Fibroblast of lung (primary cell): ENCODE measurements around the gene NEK1. TPM values are rescaled to one million over a fixed set of nuclear protein-coding genes. Genes with fewer than 3 reads are reported as not detected.

Experiments used
- DNase-seq, 2 donors: peaks; one replicate each; pipeline versions ENCODE4 v3.0.0 to v3.0.0-alpha.2; 2010; ENCODE audit warnings: low read depth in 2 of 2
- H2AFZ ChIP-seq: 2 replicates; pipeline ENCODE4 v1.5.1; 2012; ENCODE audit warnings: low read length, control low read depth, inconsistent platforms
- H3K27ac ChIP-seq: 2 replicates; pipeline ENCODE4 v1.5.1; 2011; ENCODE audit warnings: low read length, control low read depth; ENCODE audit not compliant: insufficient read depth
- H3K27me3 ChIP-seq: 2 replicates; pipeline ENCODE4 v1.5.1; 2011; ENCODE audit warnings: mild to moderate bottlenecking, low read length; ENCODE audit not compliant: control insufficient read depth, insufficient read depth
- H3K36me3 ChIP-seq: 2 replicates; pipeline ENCODE4 v1.5.1; 2011; ENCODE audit warnings: low read length; ENCODE audit not compliant: control insufficient read depth, insufficient read depth
- H3K4me1 ChIP-seq: 2 replicates; pipeline ENCODE4 v1.5.1; 2011; ENCODE audit warnings: low read length; ENCODE audit not compliant: control insufficient read depth, insufficient read depth; ENCODE audit errors: extremely low read depth
- H3K4me2 ChIP-seq: 2 replicates; pipeline ENCODE4 v1.5.1; 2011; ENCODE audit warnings: low read length, control low read depth; ENCODE audit not compliant: insufficient read depth; ENCODE audit errors: extremely low read depth
- H3K4me3 ChIP-seq, 4 experiments: fragments of 200-600 bp in 1 of 4; sonication (generic) in 1 of 4; replicated peaks in 1 of 4; 2 replicates each; pipeline ENCODE4 v1.5.1; 2011 to 2016; ENCODE audit warnings: low read length in 4 of 4, low read depth in 3 of 4, mild to moderate bottlenecking in 3 of 4, control low read depth in 2 of 4, inconsistent platforms in 1 of 4, mixed read lengths in 1 of 4; ENCODE audit not compliant: insufficient read depth in 1 of 4; ENCODE audit errors: control extremely low read depth in 1 of 4
- H3K79me2 ChIP-seq: 2 replicates; pipeline ENCODE4 v1.5.1; 2012; ENCODE audit warnings: mild to moderate bottlenecking, low read length, inconsistent platforms; ENCODE audit not compliant: control insufficient read depth, insufficient read depth
- H3K9ac ChIP-seq: 2 replicates; pipeline ENCODE4 v1.5.1; 2011; ENCODE audit warnings: mild to moderate bottlenecking, low read length, control low read depth; ENCODE audit not compliant: insufficient read depth
- H3K9me3 ChIP-seq: 2 replicates; pipeline ENCODE4 v1.5.1; 2012; ENCODE audit warnings: low read depth, low read length; ENCODE audit not compliant: control insufficient read depth, insufficient read depth
- H4K20me1 ChIP-seq: 2 replicates; pipeline ENCODE4 v1.5.1; 2011; ENCODE audit warnings: low read length; ENCODE audit not compliant: control insufficient read depth, insufficient read depth; ENCODE audit errors: extremely low read depth
- CTCF ChIP-seq, 2 donors: IDR thresholded peaks in 1 of 2; conservative IDR thresholded peaks in 1 of 2; 1 replicate in 1 of 2; 2 replicates in 1 of 2; pipeline ENCODE4 v1.5.1; 2011 to 2012; ENCODE audit warnings: low read length in 2 of 2, control low read depth in 1 of 2, inconsistent platforms in 1 of 2, low read depth in 1 of 2, mild to moderate bottlenecking in 1 of 2
- EZH2 ChIP-seq: IDR thresholded peaks from 2 replicates; pipeline ENCODE4 v1.5.1; 2012; ENCODE audit warnings: low read length, control low read depth, mild to moderate bottlenecking; ENCODE audit errors: missing control alignments
- polyA plus RNA-seq, 2 donors: library from polyadenylated mRNA; depleted of rRNA in 1 of 2; stranded (reverse) in 1 of 2; unstranded in 1 of 2; fragments of >200 nt; gene quantifications; 2 replicates each; pipeline ENCODE4 v1.2.1, GENCODE V29; 2011 to 2012; ENCODE audit warnings: missing spikeins in 1 of 2
- total RNA-seq: library from RNA; depleted of rRNA; stranded (reverse); fragments of >200 nt; gene quantifications from 2 replicates; pipeline ENCODE4 v1.2.1, GENCODE V29; 2014

The NEK1 gene
- total and polyA plus RNA-seq, 2 donors (not counting 1 experiment from before 2014, with no cell fraction given), result 8.6 to 17.0 TPM

- H3K9ac ChIP-seq, result no peak overlapping the region
- no peak overlapping the region for H3K4me2 ChIP-seq
- H2AFZ ChIP-seq, result no peak overlapping the region
- no peaks in the 10 kb centered on the region for H3K79me2 ChIP-seq
- H3K27me3 ChIP-seq, result no peaks in the 10 kb centered on the region
- no peaks in the 10 kb centered on the region for H3K9me3 ChIP-seq
- H3K4me1 ChIP-seq, result no peaks in the 10 kb centered on the region
- H4K20me1 ChIP-seq, result no peaks in the 10 kb centered on the region
- no peak overlapping the region for H3K4me3 ChIP-seq
- H3K36me3 ChIP-seq, result no peaks in the 10 kb centered on the region
- H3K27ac ChIP-seq, result no peak overlapping the region
- DNase-seq, result no peak
- TF ChIP-seq CTCF (conservative IDR thresholded peaks at IDR 0.05 in 1 of 2, IDR thresholded peaks at IDR 0.05 in 1 of 2; ENCODE audit: low read depth in 1 of 2, low read length in 2 of 2) (no peak), EZH2 (no peak)
Measured at GRCh38 chr4:169446824-169447223, 165.6 kb downstream of the NEK1 start.

- no peaks in the 10 kb centered on the region for H3K36me3 ChIP-seq
- DNase-seq, result no peak
- no peak overlapping the region for H3K9ac ChIP-seq
- no peaks in the 10 kb centered on the region for H3K4me1 ChIP-seq
- H3K79me2 ChIP-seq, result no peaks in the 10 kb centered on the region
- no peak for TF ChIP-seq EZH2
- no peak for TF ChIP-seq CTCF (conservative IDR thresholded peaks at IDR 0.05 in 1 of 2, IDR thresholded peaks at IDR 0.05 in 1 of 2; ENCODE audit: low read depth in 1 of 2, low read length in 2 of 2)
- H3K4me2 ChIP-seq, result no peak overlapping the region
- H3K27me3 ChIP-seq, result no peaks in the 10 kb centered on the region
- no peak overlapping the region for H3K4me3 ChIP-seq
- no peak overlapping the region for H2AFZ ChIP-seq
- no peak overlapping the region for H3K27ac ChIP-seq
- H4K20me1 ChIP-seq, result no peaks in the 10 kb centered on the region
- H3K9me3 ChIP-seq, result no peaks in the 10 kb centered on the region
Measured at GRCh38 chr4:169443748-169444147, 168.6 kb downstream of the NEK1 start.

- TF ChIP-seq CTCF (conservative IDR thresholded peaks at IDR 0.05 in 1 of 2, IDR thresholded peaks at IDR 0.05 in 1 of 2; ENCODE audit: low read depth in 1 of 2, low read length in 2 of 2) (no peak), EZH2 (no peak)
Measured at GRCh38 chr4:169440446-169440845, 171.9 kb downstream of the NEK1 start.

More at GRCh38 chr4:169440446-169440845, 171.9 kb downstream of the NEK1 start:
- Histone ChIP-seq H3K4me3 (no peak overlapping the region), H3K36me3 (no peaks in the 10 kb centered on the region), H3K4me1 (no peaks in the 10 kb centered on the region), H3K9me3 (no peaks in the 10 kb centered on the region), H3K79me2 (no peaks in the 10 kb centered on the region), H4K20me1 (no peaks in the 10 kb centered on the region), H2AFZ (no peak overlapping the region), H3K27ac (no peak overlapping the region), H3K4me2 (no peak overlapping the region), H3K9ac (no peak overlapping the region), H3K27me3 (no peaks in the 10 kb centered on the region)
- DNase-seq, result peak in 1 of 2 donors; percentile 43
